Measurements from ENCODE around the gene FREY1. TPM values are rescaled to one million over a fixed set of nuclear protein-coding genes. Genes with fewer than 3 reads are reported as not detected.

Gene FREY1
- total RNA-seq = 1.2 and 2.2 TPM in 2 replicates

GRCh38 chr11:45906965-45907611, at the start of gene FREY1:
Gene FREY1, minus strand, starts transcription at chr11:45907271. Its CDS starts 26 bp downstream, at chr11:45907245.

GRCh38 chr11:45922425-45923082, 15.5 kb upstream of the FREY1 start, which contains the start of gene LARGE2:
Gene LARGE2, plus strand, starts transcription at chr11:45922656. Its CDS starts 227 bp downstream, at chr11:45922883.

GRCh38 chr11:45917623-45918330, 10.7 kb upstream of the FREY1 start, which contains the start of gene PEX16:
Gene PEX16, minus strand, starts transcription at chr11:45917877. Its CDS starts 66 bp downstream, at chr11:45917811.

GRCh38 chr11:45885274-45885920, 21.7 kb downstream of the FREY1 start, which contains the start of gene MAPK8IP1:
Gene MAPK8IP1, plus strand, starts transcription at chr11:45885651. Its CDS starts 170 bp downstream, at chr11:45885821.

Other genes starting within 250 kb of the FREY1 start
- under 0.01 and 0.32 TPM in 2 replicates for gene CHST1, start 241.6 kb downstream of the FREY1 start, total RNA-seq
- 5.0 and 5.1 TPM in 2 replicates for gene SLC35C1, start 102.1 kb downstream of the FREY1 start, total RNA-seq
- gene CRY2, start 59.8 kb downstream of the FREY1 start, total RNA-seq = 12.9 and 18.4 TPM in 2 replicates
- gene MAPK8IP1, start 21.6 kb downstream of the FREY1 start, total RNA-seq = 9.4 and 9.5 TPM in 2 replicates
- gene PEX16, start 10.6 kb upstream of the FREY1 start, total RNA-seq = 32.3 and 33.5 TPM in 2 replicates
- gene LARGE2, start 15.4 kb upstream of the FREY1 start, total RNA-seq = under 0.01 TPM in 1 of 2 replicates, not detected in the other
- gene PHF21A, start 214.2 kb upstream of the FREY1 start, total RNA-seq = 9.0 and 9.6 TPM in 2 replicates